HG02885 (cell line): ENCODE data around the gene CHKA.

ENCODE experiments used
- ATAC-seq: cut with Tn5 transposase; IDR thresholded peaks from one replicate; pipeline ENCODE4 v1.9.1; 2021; ENCODE audit warnings: mild to moderate bottlenecking; ENCODE audit not compliant: unreplicated experiment, poor library complexity

Gene CHKA

DNA sequence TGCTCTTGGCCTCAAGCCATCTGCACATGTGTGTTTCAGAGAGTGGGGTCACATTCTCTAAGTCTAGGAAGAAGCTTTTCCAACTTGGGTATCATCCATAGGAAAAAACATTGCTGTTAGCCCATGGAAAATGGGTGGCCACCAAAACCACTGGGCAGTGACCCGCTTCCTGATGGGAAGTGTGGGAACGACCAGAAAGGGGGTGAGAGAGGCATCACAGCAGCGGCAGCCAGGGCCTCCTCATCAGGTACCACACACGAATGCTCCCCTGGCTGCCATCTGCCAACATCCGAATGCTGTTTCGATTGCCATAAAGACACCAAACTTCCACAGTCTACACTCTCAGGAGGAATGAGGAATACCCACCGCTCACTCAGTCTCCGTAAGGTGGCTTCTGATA lies 40.3 kb downstream of the CHKA start:
- ATAC-seq = no peak

DNA sequence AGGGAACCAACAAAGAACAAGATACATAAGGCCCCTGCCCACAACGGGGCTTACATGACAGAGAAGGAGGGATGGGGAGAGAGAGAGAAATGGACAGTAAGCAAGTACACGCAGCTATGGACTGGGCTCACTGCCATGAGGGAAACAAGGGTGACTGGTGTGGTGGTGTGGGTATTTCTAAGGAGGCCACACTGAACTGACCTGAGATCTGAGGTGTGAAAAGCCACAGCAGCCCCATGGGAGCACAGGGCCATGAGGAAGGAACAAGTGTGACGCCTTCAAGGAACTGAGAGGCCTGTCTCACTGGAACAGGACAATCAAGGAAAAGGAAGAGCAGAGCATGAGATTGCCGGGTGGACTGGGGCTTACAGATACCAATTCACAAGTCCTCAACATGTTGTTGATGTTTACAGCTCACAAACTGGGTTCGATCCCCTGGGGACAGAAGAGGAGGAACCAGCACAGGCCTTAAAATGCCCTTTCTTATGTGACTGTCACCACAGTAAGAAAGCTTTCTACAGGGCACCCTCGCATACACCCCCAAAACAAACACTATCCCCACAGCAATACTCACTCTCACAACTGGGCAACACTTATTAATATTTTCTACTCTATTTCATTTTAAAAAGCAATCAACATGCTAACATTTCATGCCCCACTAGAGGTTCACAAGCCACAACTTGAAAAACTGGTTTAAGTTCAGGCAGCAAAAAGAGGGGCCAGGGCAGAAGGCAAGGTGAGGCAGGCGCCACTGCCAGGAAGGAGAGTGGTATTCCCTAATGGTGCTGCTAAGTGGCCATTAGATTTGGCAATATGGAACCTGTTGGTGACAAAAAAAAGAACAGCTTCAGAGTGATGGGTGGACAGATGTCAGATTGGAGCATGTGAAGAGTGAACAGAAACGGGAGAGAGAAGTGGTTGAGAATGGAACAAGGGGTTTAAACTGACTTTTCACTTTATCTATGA lies 43.3 kb downstream of the CHKA start:
- no peak for ATAC-seq

DNA sequence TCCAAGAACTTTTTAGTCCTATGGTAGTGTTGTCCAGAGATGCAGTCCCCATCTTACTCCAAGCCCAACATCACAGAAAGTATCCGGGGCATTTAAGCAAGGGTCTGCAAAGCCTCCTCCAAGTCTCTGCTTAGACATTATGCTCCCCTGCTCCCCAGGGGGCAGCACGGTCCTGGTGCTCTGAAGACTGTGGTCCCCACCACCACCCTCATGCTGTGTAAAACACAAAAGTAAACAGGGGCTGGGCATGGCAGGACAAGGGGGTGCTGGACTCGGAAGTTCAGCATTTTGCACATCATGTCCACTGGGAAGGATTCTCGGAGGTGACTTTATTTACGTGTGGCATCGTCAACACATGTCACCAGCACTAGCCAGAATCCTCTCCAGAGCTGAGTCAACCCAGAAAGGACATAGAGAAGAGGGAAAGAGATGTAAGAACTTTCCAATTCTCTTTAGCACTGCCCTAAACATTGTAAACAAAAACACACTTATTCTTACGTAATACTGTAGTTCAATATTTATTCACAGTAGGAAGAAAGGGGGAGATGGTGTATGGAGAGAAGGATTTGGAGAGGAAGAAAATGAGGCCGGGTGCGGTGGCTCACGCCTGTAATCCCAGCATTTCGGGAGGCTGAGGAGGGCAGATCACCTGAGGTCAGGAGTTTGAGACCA lies 44.7 kb downstream of the CHKA start:
- ATAC-seq = no peak

GRCh38 chr11:68074584-68075352 lies 46.4 kb downstream of the CHKA start:
- no peak for ATAC-seq

DNA sequence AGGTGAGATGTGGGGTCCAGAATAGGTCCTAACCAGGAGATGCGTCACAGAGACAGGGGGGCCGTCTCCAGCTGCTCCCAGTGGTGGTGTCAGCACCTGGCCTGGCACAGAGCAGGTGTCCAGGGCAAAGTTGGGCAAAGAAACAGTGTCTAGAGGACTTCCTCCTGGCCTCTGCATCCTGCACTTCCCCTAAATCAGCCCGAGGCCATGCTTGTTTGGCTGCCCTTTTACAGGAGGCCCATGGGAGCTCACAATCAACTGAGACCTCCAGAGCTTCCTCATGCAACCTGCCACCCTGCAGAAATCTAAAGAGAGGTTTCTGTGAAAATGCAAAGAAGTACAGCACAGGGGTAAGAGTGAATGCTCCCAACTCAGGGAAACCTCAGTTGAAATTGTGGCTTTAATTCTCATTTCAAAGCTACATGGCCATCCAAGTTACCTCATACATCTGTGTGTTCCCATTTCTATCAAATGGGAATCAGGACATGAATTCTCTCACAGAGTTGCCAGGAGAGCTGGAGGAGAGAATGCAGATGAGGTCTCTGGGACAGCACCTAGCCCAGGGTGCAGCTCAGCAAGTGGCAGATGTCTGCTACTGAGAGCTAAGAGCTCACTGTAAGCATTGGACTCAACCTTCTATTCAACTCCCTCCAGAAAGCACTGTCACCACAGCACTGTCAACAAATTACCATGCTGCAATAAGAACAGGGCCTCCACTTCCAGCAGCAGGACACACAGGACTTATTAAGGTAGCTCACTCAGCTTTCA lies 49.7 kb downstream of the CHKA start:
- ATAC-seq = no peak

DNA sequence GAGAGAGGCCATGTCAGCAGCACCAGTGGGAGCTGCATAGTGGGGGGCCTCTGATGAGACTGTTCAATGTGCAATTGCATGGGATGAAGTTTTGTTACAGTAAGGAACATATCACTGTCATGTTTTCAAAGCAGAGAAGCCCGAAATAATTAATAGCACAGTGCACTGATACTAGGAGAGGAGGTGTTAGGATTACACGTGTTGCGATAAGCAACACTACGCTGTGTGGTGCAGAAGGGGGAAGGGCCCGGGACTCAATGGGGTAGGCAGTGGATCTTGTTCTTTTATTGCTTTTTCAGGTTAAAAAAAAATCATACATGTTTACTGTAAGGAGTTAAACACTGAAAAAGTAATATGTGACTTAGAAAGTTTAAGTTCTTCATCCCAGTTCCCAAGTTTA lies 53.2 kb downstream of the CHKA start:
- ATAC-seq = no peak

DNA sequence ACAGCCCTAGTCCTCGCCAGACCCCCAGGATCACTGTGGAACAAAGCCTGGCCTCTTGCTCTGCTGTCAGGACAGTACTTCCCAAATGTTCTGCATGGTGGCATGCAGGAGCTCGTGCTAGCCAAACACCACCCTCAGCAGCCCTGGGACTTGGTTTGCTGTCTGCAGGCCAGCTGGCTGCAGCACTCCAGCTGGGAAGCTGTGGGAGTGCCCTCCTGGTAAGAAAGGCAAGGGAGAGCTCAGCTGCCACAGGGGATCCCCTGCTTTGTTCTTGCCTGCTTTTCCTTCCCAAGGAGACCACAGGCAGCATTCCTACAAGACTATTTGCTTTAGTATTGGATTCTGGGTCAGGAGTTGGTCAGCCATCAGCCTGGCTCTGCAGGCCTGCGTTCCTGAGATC lies 54.4 kb downstream of the CHKA start:
- no peak for ATAC-seq

DNA sequence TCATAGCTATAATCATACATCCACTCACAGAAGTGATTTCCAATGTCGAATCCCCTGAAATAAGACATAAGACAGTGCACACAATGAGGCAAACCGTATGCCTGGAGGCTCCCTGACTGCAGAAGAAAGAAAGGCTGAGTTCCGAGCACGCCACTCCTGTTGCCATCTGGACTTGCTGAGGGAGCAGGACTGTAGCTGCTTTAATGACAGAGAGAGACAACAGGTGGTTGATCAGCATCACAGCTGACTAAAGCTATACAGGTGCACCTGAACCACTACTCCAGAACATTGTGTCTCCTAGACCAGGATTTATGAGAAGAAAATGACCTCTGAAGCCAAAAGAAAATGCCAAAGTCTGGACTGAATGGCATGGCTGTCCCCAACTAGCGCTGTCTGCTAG lies 55.3 kb downstream of the CHKA start:
- no peak for ATAC-seq

DNA sequence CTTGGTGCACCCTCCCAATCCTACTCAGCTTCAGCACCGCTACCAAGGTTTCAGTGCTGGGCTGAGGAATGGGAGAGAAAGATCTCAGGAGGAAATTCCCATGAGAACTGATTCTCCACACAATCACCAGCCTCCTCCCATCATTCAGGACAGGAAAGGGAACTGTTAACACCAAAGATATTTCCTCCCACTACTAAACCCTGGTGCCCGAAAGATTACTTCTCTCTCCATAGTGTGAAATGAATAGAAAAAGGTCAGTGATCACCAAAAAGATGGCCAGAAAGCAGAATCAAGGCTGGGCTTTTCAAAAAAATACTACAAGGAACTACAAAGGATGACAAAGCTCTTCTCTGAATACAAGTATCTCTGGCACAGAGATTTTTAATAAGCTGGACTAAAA lies 56.3 kb downstream of the CHKA start:
- no peak for ATAC-seq

GRCh38 chr11:68061508-68061907 lies 59.7 kb downstream of the CHKA start:
- no peak for ATAC-seq

GRCh38 chr11:68057807-68058206 lies 63.4 kb downstream of the CHKA start:
- ATAC-seq = no peak

- ATAC-seq = no peak
Observed at GRCh38 chr11:68056317-68057285, 64.6 kb downstream of the CHKA start.

DNA sequence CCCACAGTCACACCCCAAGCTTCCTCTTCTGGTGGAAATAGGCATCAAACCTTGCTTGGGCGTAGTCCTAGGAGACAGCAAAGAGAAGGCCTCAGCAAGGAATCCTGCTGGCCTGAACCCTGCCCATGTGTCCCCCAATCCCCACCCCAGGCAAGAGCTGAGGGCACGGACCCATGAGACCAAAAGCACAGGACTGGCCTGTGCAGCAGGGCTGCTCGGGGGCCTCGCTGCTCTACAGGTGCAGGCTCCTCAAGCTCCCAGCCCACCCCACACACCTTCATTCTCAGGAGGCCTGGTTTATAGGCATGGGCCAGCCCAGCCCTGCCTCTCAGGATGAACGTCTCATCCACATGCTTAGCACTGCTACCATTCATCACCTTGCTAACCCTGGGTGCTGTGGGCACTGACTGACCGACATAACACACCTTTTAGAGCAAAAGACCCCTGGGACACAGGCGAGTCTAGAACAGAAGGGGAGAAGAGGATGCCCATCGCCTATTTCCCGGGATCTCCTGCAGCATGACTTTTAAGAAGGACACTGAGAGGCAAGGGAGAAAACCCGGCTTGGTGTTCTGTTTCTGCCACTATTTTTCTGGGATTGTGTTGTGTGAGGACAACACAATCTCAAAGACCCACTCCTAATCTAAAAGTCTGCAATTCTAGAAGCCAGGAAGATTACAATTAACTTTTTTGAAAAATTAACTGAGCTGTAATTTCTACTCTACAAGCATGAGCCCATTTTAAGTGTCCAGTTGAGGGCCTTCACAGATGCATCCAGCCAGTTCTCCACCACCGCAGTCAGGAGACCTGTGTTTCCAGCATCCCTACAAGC lies 67.0 kb downstream of the CHKA start:
- ATAC-seq = no peak

DNA sequence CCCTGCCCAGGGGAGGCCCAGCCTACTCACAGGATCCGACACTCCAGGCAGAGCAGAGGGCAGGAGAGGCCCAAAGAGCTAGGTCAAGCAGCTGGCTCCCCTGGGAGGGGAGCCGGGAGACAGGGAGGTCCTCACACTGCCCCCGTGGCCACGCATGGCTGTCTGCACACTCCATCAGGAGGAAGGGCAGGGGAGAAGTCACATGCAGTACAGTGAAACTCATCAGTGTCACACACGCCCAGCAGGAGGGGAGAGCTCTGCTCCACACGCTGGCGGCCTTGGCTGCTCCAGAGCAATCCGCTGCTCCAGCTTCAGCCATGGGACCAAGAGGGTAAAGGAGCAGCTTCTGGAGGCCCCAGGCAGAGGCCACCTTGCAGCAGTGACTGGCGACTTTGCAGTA lies 68.1 kb downstream of the CHKA start:
- no peak for ATAC-seq

DNA sequence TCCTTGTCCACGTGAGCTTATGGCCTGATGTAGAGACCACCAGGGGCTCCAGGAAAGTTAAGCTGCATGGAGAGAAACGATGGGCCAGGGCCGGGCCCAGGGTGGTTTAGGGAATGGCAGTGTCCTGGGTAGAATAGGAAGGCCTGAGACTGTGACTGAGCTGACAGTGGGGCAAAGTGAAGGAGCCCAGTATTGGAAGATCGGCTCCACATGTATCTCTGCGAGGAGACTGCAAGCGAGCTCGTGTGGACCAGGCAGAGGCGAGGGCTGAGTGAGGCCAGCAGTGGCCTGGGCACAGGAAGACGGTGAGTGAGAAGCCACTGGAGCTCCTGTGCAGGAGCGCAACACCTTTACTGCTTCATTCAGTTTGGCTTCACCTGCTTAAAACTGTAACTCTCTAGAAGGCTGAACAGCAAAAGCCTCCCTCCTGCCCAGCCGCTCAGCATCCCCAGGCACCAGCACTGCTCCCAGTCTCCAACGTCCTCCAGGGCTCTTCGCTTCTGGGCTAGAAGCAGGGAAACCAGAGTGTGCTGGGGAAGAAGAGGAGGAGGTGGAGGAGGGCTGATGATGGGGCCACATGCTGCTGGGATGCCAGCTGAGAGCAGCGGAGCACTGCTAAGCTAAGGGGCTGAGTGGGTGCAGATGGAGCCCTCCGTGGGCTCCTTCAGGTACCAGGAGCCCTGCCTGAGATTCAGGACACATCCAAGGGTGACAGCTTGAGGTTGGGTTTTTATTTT lies 68.9 kb downstream of the CHKA start:
- ATAC-seq = no peak

DNA sequence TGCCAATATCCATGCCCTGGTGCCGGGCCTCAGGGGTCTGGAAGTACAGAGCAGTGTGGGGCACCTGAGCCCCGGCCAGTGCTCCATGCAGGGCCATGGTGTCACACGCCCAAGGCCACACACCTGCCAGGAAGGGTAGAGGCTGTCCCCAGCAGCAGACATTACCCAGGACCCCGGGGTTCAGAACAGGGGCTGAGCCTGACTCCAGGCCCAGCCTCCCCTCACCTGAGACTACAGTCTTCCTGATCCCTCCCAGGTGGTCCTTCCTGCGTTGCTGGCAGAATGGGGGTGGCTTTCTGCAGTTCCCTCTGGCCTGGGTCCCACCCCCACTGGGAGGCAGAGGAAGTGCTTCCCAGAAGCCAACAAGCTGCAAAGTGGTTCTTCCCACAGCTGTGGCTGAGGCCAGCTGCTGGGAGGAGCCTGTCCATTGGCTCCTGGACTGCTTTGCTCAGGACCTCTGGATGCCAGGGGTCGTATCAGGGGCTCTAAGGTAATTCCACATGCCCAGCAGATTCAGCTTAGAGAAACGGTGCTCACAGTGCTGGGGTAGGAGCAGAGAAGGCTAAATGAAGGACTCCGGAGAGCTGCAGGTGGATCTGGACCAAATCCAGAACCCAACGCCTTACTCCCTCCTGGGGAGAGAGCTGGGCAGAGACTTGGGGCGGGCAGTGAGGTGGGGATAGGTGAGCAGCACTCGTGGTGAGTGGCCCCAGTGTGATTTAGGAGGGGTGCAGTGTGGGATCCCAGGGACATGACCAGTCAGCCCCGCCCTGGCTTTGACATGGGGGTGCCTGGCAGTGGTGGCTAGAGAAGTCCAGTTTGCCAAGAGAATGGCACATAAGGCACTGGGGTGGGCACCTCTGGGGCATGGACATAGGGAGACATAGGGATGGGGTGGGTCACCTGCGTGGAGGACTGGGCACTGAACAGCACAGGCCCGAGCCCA lies 69.7 kb downstream of the CHKA start:
- ATAC-seq = no peak
